Peyer's patch (tissue), 4 donors: ENCODE results near the gene UBE2D4. TPM values are rescaled to one million over a fixed set of nuclear protein-coding genes. Genes with fewer than 3 reads are reported as not detected.

Experiments
- total RNA-seq, 4 donors: library from RNA; depleted of rRNA; stranded (reverse); fragments of >200 nt; gene quantifications; one replicate each; pipeline ENCODE4 v1.1.0, GENCODE V29; 2016

Gene UBE2D4
- total RNA-seq, 4 donors from 2014 or later, result 13.0 to 15.3 (median 14.5) TPM

Other genes starting within 250 kb of the UBE2D4 start
- gene COA1, start 196.9 kb upstream of the UBE2D4 start, total RNA-seq, result 10 to 100 TPM; 34.0 to 84.2 (median 54.4) TPM
- gene BLVRA, start 167.8 kb upstream of the UBE2D4 start, total RNA-seq, result 10 to 100 TPM in 3 of 4 donors, 1 to 10 TPM in 1; 2.8 to 38.8 (median 11.5) TPM
- 100 to 1,000 TPM in 1 of 4 donors, 10 to 100 TPM in 3; 66.9 to 121 (median 74.2) TPM for gene MRPS24, start 56.9 kb upstream of the UBE2D4 start, total RNA-seq
- 10 to 100 TPM; 43.7 to 91.0 (median 80.3) TPM for gene URGCP, start 19.8 kb upstream of the UBE2D4 start, total RNA-seq
- gene SPDYE1, start 71.5 kb downstream of the UBE2D4 start, total RNA-seq, result not detected
- gene DBNL, start 118.3 kb downstream of the UBE2D4 start, total RNA-seq, result 100 to 1,000 TPM; 100 to 303 (median 111) TPM
- gene PGAM2, start 139.1 kb downstream of the UBE2D4 start, total RNA-seq, result 1 to 10 TPM in 2 of 4 donors, not detected in 2; 1.2 to 4.1 TPM
- 100 to 1,000 TPM in 2 of 4 donors, 10 to 100 TPM in 2; 49.5 to 150 (median 90.8) TPM for gene POLM, start 156.1 kb downstream of the UBE2D4 start, total RNA-seq
- 100 to 1,000 TPM in 1 of 4 donors, 10 to 100 TPM in 3; 20.1 to 127 (median 58.0) TPM for gene AEBP1, start 177.9 kb downstream of the UBE2D4 start, total RNA-seq
- gene POLD2, start 197.1 kb downstream of the UBE2D4 start, total RNA-seq, result 10 to 100 TPM in 3 of 4 donors, 1 to 10 TPM in 1; 7.4 to 80.9 (median 28.4) TPM
- not detected for gene MYL7, start 214.9 kb downstream of the UBE2D4 start, total RNA-seq